ENCODE results near the gene MUC5B. TPM values are rescaled to one million over a fixed set of nuclear protein-coding genes. Genes with fewer than 3 reads are reported as not detected.

Gene MUC5B
- total and polyA plus RNA-seq, 3 donors from 2014 or later: 0.45 to 0.87 (median 0.50) TPM

GRCh38 chr11:1196516-1197391 lies 26.1 kb upstream of the MUC5B start:
- Histone ChIP-seq H3K4me1 (no peaks in the 10 kb centered on the region), H3K27ac (no peak overlapping the region), H3K36me3 (ENCODE audit: low read depth, missing control alignments) (no peaks in the 10 kb centered on the region), H3K9me3 (no peaks in the 10 kb centered on the region), H3K27me3 (no peaks in the 10 kb centered on the region), H3K4me3 (no peak overlapping the region)
- WGBS, 2 donors: 82 to 83% methylated on average over 7 to 28 of the region's 28 CpGs
- DNase-seq: no peak
- no peak for TF ChIP-seq POLR2A (IDR thresholded peaks at IDR 0.05)
- TF ChIP-seq CTCF (IDR thresholded peaks at IDR 0.05): no peak
- intact Hi-C loops (cut with DNase I; ENCODE audit: low total_unique reads): no loop called here

- H3K36me3 ChIP-seq (ENCODE audit: low read depth, missing control alignments): no peaks in the 10 kb centered on the region
- H3K4me1 ChIP-seq: no peaks in the 10 kb centered on the region
- no peaks in the 10 kb centered on the region for H3K9me3 ChIP-seq
- H3K27me3 ChIP-seq: no peaks in the 10 kb centered on the region
- intact Hi-C loops (cut with DNase I; ENCODE audit: low total_unique reads): no loop called here
- DNase-seq: no peak
- H3K4me3 ChIP-seq: no peak overlapping the region
- H3K27ac ChIP-seq: no peak overlapping the region
- WGBS, 2 donors: 75 to 76% methylated on average over 12 to 29 of the region's 29 CpGs
- TF ChIP-seq CTCF (IDR thresholded peaks at IDR 0.05): no peak
- no peak for TF ChIP-seq POLR2A (IDR thresholded peaks at IDR 0.05)
These were observed 25.4 kb upstream of the MUC5B start for GRCh38 chr11:1197431-1197885.

- Histone ChIP-seq H3K27me3 (no peaks in the 10 kb centered on the region), H3K4me3 (no peak overlapping the region), H3K9me3 (no peaks in the 10 kb centered on the region), H3K27ac (no peak overlapping the region), H3K4me1 (no peaks in the 10 kb centered on the region), H3K36me3 (ENCODE audit: low read depth, missing control alignments) (no peaks in the 10 kb centered on the region)
- intact Hi-C loops (cut with DNase I; ENCODE audit: low total_unique reads): no loop called here
- TF ChIP-seq POLR2A (IDR thresholded peaks at IDR 0.05) (no peak), CTCF (IDR thresholded peaks at IDR 0.05) (no peak)
- WGBS, 2 donors: 71 to 76% methylated on average over 7 to 26 of the region's 33 CpGs
- DNase-seq: no peak
These were observed 24.8 kb upstream of the MUC5B start for GRCh38 chr11:1197886-1198560.

GRCh38 chr11:1198561-1199240 lies 24.2 kb upstream of the MUC5B start:
- 83 to 87% methylated on average over 11 to 18 of the region's 26 CpGs for WGBS, 2 donors
- Histone ChIP-seq H3K36me3 (ENCODE audit: low read depth, missing control alignments) (no peaks in the 10 kb centered on the region), H3K4me3 (no peak overlapping the region), H3K27ac (no peak overlapping the region), H3K9me3 (no peaks in the 10 kb centered on the region), H3K27me3 (no peaks in the 10 kb centered on the region), H3K4me1 (no peaks in the 10 kb centered on the region)
- DNase-seq: no peak
- intact Hi-C loops (cut with DNase I; ENCODE audit: low total_unique reads): no loop called here
- TF ChIP-seq POLR2A (IDR thresholded peaks at IDR 0.05) (no peak), CTCF (IDR thresholded peaks at IDR 0.05) (no peak)

All from testis (tissue), 3 donors.